Stimulated activated CD4-positive, alpha-beta T cell treated with anti-CD3 and anti-CD28 coated beads, Interleukin-2, amount 100 ng/mL, for 24 hours (primary cell): ENCODE measurements around the gene CST5.
"Not testable (repeated sequence)": the region's sequence is repeated elsewhere in the genome, so short reads cannot be mapped to it uniquely, and the experiment has no call there.

ENCODE experiments used
- DNase-seq, 2 donors: peaks; one replicate each; pipeline ENCODE4 v3.0.0-alpha.2; 2020

CST5 gene

GRCh38 chr20:23832775-23833513 is 46.6 kb downstream of the CST5 start:
- no peak for DNase-seq

GRCh38 chr20:23831961-23832360 is 47.6 kb downstream of the CST5 start:
- DNase-seq: not testable (repeated sequence)

GRCh38 chr20:23826541-23827021 is 53.0 kb downstream of the CST5 start, which contains the start of gene CST2:
CST2 (minus strand) TSS chr20:23826729; CDS start chr20:23826660, 69 bp downstream.
- no peak for DNase-seq
